Measurements from ENCODE around the gene ADAM17. TPM values are rescaled to one million over a fixed set of nuclear protein-coding genes. Genes with fewer than 3 reads are reported as not detected.

ADAM17 gene
- total and polyA plus RNA-seq, 7 donors, result 7.4 to 36.3 (median 16.1) TPM

DNA sequence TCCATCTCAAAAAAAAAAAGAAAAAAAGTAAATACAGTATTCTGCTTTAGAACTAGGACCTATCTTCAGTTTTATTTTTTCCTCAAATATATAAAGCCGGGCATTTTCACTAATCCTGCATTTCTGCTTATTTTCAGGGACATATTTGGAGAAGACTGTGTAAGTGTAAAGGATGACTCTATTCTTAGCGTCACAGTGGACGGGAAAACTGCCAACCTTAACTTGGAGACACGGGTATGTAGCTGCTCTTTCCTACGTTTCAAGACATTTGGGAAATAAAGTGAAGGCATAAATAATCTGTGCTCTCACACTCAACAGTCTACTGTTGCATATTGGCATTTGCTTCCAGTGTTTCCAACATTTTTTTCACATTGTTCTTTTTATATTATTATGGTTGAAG is 84.4 kb downstream of the ADAM17 start:
- no peak for ATAC-seq
- intact Hi-C loops (cut with DNase I), result no loop called here
- 71 to 83% (median 71%) methylated on average over 5 of the region's 5 CpGs for WGBS, 3 donors
- H3K4me1 ChIP-seq, result peaks cover 13% of the 10 kb centered on the region
- H3K4me3 ChIP-seq, result no peak overlapping the region
- DNase-seq, result no peak
- TF ChIP-seq, protein P1, sequence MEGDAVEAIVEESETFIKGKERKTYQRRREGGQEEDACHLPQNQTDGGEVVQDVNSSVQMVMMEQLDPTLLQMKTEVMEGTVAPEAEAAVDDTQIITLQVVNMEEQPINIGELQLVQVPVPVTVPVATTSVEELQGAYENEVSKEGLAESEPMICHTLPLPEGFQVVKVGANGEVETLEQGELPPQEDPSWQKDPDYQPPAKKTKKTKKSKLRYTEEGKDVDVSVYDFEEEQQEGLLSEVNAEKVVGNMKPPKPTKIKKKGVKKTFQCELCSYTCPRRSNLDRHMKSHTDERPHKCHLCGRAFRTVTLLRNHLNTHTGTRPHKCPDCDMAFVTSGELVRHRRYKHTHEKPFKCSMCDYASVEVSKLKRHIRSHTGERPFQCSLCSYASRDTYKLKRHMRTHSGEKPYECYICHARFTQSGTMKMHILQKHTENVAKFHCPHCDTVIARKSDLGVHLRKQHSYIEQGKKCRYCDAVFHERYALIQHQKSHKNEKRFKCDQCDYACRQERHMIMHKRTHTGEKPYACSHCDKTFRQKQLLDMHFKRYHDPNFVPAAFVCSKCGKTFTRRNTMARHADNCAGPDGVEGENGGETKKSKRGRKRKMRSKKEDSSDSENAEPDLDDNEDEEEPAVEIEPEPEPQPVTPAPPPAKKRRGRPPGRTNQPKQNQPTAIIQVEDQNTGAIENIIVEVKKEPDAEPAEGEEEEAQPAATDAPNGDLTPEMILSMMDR (IDR thresholded peaks at IDR 0.05), result no peak
- H3K9me3 ChIP-seq, result no peaks in the 10 kb centered on the region
- no peak overlapping the region for H3K27ac ChIP-seq
- H3K36me3 ChIP-seq (ENCODE audit: insufficient read depth in 1 of 2, low read depth in 1 of 2), result peaks cover 0 to 35% of the 10 kb centered on the region in 2 donors
- H3K27me3 ChIP-seq (ENCODE audit: insufficient read depth in 3 of 3, low read length in 2 of 3), result no peaks in the 10 kb centered on the region

- Histone ChIP-seq H3K9me3 (no peaks in the 10 kb centered on the region), H3K27me3 (ENCODE audit: insufficient read depth in 3 of 3, low read length in 2 of 3) (no peaks in the 10 kb centered on the region), H3K4me1 (no peaks in the 10 kb centered on the region), H3K36me3 (ENCODE audit: insufficient read depth in 1 of 2, low read depth in 1 of 2) (peaks cover 0 to 32% of the 10 kb centered on the region in 2 donors), H3K4me3 (no peak overlapping the region), H3K27ac (no peak overlapping the region)
- no peak for ATAC-seq
- intact Hi-C loops (cut with DNase I), result no loop called here
- WGBS, 3 donors, result 84 to 88% (median 86%) methylated on average over 10 of the region's 10 CpGs
- no peak for DNase-seq
- TF ChIP-seq, protein P1 (IDR thresholded peaks at IDR 0.05), result no peak
Observed at GRCh38 chr2:9467687-9468086, 87.9 kb downstream of the ADAM17 start.

DNA sequence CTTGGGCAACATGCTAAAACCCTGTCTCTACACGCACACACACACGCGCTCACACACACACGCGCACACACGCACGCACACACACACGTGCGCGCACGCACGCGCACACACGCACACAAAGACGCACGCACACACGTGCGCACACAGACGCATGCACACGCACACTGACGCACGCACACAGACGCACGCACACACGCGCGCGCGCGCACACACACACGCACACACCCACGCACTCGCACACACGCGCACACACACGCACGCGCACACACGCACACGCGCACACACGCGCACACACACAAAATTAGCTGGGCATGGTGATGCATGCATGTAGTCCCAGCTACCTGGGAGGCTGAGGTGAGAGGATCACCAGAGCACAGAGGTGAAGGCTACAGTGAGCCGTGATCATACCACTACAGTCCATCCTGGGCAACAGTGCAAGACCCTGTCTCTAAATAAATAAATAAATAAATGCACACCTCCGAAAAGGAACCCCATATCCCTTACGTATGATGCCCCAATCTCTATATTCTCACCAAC is 89.4 kb downstream of the ADAM17 start:
- Histone ChIP-seq H3K27ac (no peak overlapping the region), H3K4me3 (no peak overlapping the region), H3K36me3 (ENCODE audit: insufficient read depth in 1 of 2, low read depth in 1 of 2) (peaks cover 0 to 23% of the 10 kb centered on the region in 2 donors), H3K27me3 (ENCODE audit: insufficient read depth in 3 of 3, low read length in 2 of 3) (no peaks in the 10 kb centered on the region), H3K9me3 (no peaks in the 10 kb centered on the region), H3K4me1 (no peaks in the 10 kb centered on the region)
- intact Hi-C loops (cut with DNase I), result no loop called here
- TF ChIP-seq, protein P1 (IDR thresholded peaks at IDR 0.05), result no peak
- WGBS, 3 donors, result 87 to 94% (median 91%) methylated on average over 35 to 46 of the region's 46 CpGs
- DNase-seq (no peak), ATAC-seq (no peak)

DNA sequence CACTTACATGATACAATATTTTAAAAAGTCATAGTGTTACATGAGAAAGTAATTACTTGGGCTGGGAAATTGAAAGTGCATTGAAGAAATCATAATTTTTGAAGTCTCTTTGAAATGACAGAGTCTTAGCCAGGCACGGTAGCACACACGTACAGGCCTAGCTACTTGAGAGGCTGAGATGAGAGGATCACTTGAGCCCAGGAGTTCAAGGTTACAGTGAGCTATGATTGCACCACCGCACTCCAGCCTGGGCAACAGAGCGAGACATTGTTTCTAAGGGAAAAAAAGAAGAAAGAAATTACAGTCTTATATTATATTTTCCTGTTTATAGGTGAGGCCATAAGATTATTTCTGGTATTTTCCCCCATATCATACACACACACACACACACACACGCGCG is 90.5 kb downstream of the ADAM17 start:
- no peaks in the 10 kb centered on the region for H3K4me1 ChIP-seq
- WGBS, 3 donors, result 82 to 91% (median 84%) methylated on average over 7 of the region's 7 CpGs
- H3K4me3 ChIP-seq, result no peak overlapping the region
- DNase-seq (no peak), ATAC-seq (no peak)
- no peak overlapping the region for H3K27ac ChIP-seq
- intact Hi-C loops (cut with DNase I), result no loop called here
- H3K27me3 ChIP-seq (ENCODE audit: insufficient read depth in 3 of 3, low read length in 2 of 3), result no peaks in the 10 kb centered on the region
- H3K9me3 ChIP-seq, result no peaks in the 10 kb centered on the region
- peaks cover 0 to 27% of the 10 kb centered on the region in 2 donors for H3K36me3 ChIP-seq (ENCODE audit: insufficient read depth in 1 of 2, low read depth in 1 of 2)
- TF ChIP-seq, protein P1 (IDR thresholded peaks at IDR 0.05), result no peak

- TF ChIP-seq, protein P1 (IDR thresholded peaks at IDR 0.05), result no peak
- Histone ChIP-seq H3K9me3 (no peaks in the 10 kb centered on the region), H3K36me3 (ENCODE audit: insufficient read depth in 1 of 2, low read depth in 1 of 2) (peaks cover 0 to 36% of the 10 kb centered on the region in 2 donors), H3K4me3 (no peak overlapping the region), H3K4me1 (no peaks in the 10 kb centered on the region), H3K27me3 (ENCODE audit: insufficient read depth in 3 of 3, low read length in 2 of 3) (no peaks in the 10 kb centered on the region), H3K27ac (no peak overlapping the region)
- ATAC-seq, result peak in 3 of 4 donors; percentile 41 to 76 (median 62)
- DNase-seq, result no peak
- intact Hi-C loops (cut with DNase I), result no loop called here
- WGBS, 3 donors, result 64 to 83% (median 79%) methylated on average over 7 of the region's 7 CpGs
Observed at GRCh38 chr2:9463698-9464034, 92.0 kb downstream of the ADAM17 start.
